Measurements from ENCODE around the gene RASSF5. TPM values are rescaled to one million over a fixed set of nuclear protein-coding genes. Genes with fewer than 3 reads are reported as not detected.

Gene RASSF5
- total and polyA plus RNA-seq, 9 of the 15 experiments (the other 6 are each of a cell fraction or from before 2014, with no cell fraction given) = 6.1 to 41.0 (median 25.2) TPM

- H2AFZ ChIP-seq (ENCODE audit: low read depth, low read length) = no peak overlapping the region
- TF ChIP-seq ASH1L (IDR thresholded peaks at IDR 0.05; ENCODE audit: borderline replicate concordance, low read depth, partially characterized antibody) (no peak), ZBTB33 (CRISPR knock-in tag; IDR thresholded peaks at IDR 0.05) (peak; percentile 80)
- no peaks in the 10 kb centered on the region for H3K9me3 ChIP-seq (replicated peaks; ENCODE audit: control insufficient read depth, insufficient read depth, low read depth, low read length)
- no peak overlapping the region for H3K4me2 ChIP-seq (ENCODE audit: insufficient read depth, low read length)
- ChIA-PET POLR2A (interaction anchor here (1.1 kb wide), 1 partner anchor 102 kb away, joined by 3 read pairs; no protein-coding TSS in a partner anchor), CTCF (ENCODE audit: low intra/inter-chr PET ratio) (interaction anchor here (1.2 kb wide), 1 partner anchor 99 kb away, joined by 4 read pairs; no protein-coding TSS in a partner anchor)
- intact Hi-C loops (cut with micrococcal nuclease) = no loop called here
- H4K20me1 ChIP-seq (replicated peaks; ENCODE audit: control insufficient read depth, insufficient read depth, low read length) = 0 out of 2 replicates have a peak, but pooled peaks cover 3% of the 10 kb centered on the region
- FAIRE-seq (peak; percentile 6), ATAC-seq (no peak), DNase-seq (ENCODE audit: extremely low read depth in 1 of 4, low spot score in 3 of 4) (no peak)
- in situ Hi-C loops (cut with MboI) = loop anchor here (25.0 kb wide), 1 partner anchor 427 kb away; no protein-coding TSS in a partner anchor
- H3K79me2 ChIP-seq (ENCODE audit: control insufficient read depth, insufficient read depth, low read length) = no peaks in the 10 kb centered on the region
- peaks cover 97% of the 10 kb centered on the region for H3K36me3 ChIP-seq (ENCODE audit: control insufficient read depth, insufficient read depth, low read length)
- no peaks in the 10 kb centered on the region for H3K27me3 ChIP-seq (ENCODE audit: control insufficient read depth in 2 of 2, insufficient read depth in 2 of 2, low read length in 2 of 2)
- no TSS peak for BruUV-seq (replicated peaks)
- H3K9me1 ChIP-seq (ENCODE audit: control insufficient read depth, insufficient read depth, low read length) = no peaks in the 10 kb centered on the region
- H3K27ac ChIP-seq (ENCODE audit: extremely low read depth, low read depth, low read length) = no peak overlapping the region
- 83% methylated on average over 7 of the region's 7 CpGs for WGBS (ENCODE audit: insufficient coverage, low coverage, missing lambda C conversion rate)
- H3K9ac ChIP-seq (ENCODE audit: insufficient read depth in 1 of 2, low read depth in 2 of 2, low read length in 2 of 2) = no peak overlapping the region
- H3K4me3 ChIP-seq = no peak overlapping the region
- H3K4me1 ChIP-seq (replicated peaks in 1 of 2; ENCODE audit: control insufficient read depth in 2 of 2, insufficient read depth in 2 of 2, low read length in 2 of 2) = peaks cover 0 to 14% of the 10 kb centered on the region in 2 experiments; a peak in 3 of 5 replicates
These were observed 81.9 kb downstream of the RASSF5 start for GRCh38 chr1:206589206-206589605.

Measured in K562 (cell line).